ENCODE data around the gene CD2. TPM values are rescaled to one million over a fixed set of nuclear protein-coding genes. Genes with fewer than 3 reads are reported as not detected.

Gene CD2
- total RNA-seq, 1 donor from 2014 or later, result 11.4 TPM

- no peaks in the 10 kb centered on the region for H3K36me3 ChIP-seq
- no peaks in the 10 kb centered on the region for H3K9me3 ChIP-seq
- intact Hi-C loops (cut with DNase I), result loop anchor here (10.0 kb wide), 1 partner anchor 330 kb away; no protein-coding TSS in a partner anchor
- DNase-seq, result no peak
- TF ChIP-seq, protein P1, sequence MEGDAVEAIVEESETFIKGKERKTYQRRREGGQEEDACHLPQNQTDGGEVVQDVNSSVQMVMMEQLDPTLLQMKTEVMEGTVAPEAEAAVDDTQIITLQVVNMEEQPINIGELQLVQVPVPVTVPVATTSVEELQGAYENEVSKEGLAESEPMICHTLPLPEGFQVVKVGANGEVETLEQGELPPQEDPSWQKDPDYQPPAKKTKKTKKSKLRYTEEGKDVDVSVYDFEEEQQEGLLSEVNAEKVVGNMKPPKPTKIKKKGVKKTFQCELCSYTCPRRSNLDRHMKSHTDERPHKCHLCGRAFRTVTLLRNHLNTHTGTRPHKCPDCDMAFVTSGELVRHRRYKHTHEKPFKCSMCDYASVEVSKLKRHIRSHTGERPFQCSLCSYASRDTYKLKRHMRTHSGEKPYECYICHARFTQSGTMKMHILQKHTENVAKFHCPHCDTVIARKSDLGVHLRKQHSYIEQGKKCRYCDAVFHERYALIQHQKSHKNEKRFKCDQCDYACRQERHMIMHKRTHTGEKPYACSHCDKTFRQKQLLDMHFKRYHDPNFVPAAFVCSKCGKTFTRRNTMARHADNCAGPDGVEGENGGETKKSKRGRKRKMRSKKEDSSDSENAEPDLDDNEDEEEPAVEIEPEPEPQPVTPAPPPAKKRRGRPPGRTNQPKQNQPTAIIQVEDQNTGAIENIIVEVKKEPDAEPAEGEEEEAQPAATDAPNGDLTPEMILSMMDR (IDR thresholded peaks at IDR 0.05), result peak; percentile 82
- H3K4me1 ChIP-seq, result no peaks in the 10 kb centered on the region
- no peak overlapping the region for H3K27ac ChIP-seq
- H3K27me3 ChIP-seq, result no peaks in the 10 kb centered on the region
- ATAC-seq, result peak; percentile 63
- H3K4me3 ChIP-seq, result no peak overlapping the region
Observed at GRCh38 chr1:116724765-116725375, 29.4 kb upstream of the CD2 start.

DNA sequence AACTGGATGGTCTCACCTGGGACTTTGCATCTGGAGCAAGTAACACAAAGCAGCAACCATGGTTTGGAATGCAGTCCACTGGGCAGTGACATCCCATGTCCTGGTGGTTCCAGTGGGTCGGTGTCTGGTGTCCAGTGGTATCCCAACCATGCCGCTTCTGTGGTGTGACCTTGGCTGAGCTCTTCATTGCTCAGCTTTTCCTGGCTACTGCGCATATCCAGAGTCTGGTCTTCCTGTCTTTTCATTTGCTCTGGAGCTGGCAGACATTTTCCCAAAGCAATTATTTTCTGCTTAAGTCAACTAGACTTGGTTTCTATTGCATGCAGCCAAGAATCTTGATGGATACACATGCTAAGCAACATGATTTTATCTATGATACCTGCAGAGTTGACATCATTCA, 28.4 kb upstream of the CD2 start:
- no peaks in the 10 kb centered on the region for H3K36me3 ChIP-seq
- ATAC-seq (no peak), DNase-seq (no peak)
- no peak overlapping the region for H3K27ac ChIP-seq
- TF ChIP-seq, protein P1 (IDR thresholded peaks at IDR 0.05), result no peak
- intact Hi-C loops (cut with DNase I), result loop anchor here (10.0 kb wide), 1 partner anchor 329 kb away; no protein-coding TSS in a partner anchor
- no peaks in the 10 kb centered on the region for H3K9me3 ChIP-seq
- H3K4me1 ChIP-seq, result no peaks in the 10 kb centered on the region
- H3K4me3 ChIP-seq, result no peak overlapping the region
- H3K27me3 ChIP-seq, result no peaks in the 10 kb centered on the region

- no peaks in the 10 kb centered on the region for H3K4me1 ChIP-seq
- H3K9me3 ChIP-seq, result no peaks in the 10 kb centered on the region
- ATAC-seq (no peak), DNase-seq (no peak)
- H3K27me3 ChIP-seq, result no peaks in the 10 kb centered on the region
- H3K36me3 ChIP-seq, result no peaks in the 10 kb centered on the region
- TF ChIP-seq, protein P1 (IDR thresholded peaks at IDR 0.05), result no peak
- intact Hi-C loops (cut with DNase I), result loop anchor here (10.0 kb wide), 1 partner anchor 328 kb away; no protein-coding TSS in a partner anchor
- no peak overlapping the region for H3K4me3 ChIP-seq
- no peak overlapping the region for H3K27ac ChIP-seq
Observed at GRCh38 chr1:116726872-116727820, 27.1 kb upstream of the CD2 start.

DNA sequence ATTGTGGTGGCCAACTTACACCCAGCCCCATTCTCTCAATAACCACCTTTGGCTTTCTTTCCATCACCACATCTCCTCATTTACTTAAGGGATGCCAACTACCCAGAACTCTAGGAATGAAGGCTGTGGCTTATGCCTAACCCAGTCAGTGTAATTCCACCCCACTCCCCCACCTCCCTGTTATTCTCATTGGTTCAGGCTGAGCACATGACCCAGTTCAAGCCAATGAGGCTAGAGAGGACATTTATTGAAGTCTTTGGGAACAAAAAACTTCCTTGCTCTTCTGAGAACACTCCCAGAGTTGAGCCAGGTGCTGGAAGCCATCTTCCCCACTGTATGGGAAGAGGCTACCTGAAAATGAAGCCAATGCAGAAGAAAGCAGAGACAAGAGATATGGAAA, 22.8 kb upstream of the CD2 start:
- intact Hi-C loops (cut with DNase I), result no loop called here
- ATAC-seq, result no peak

DNA sequence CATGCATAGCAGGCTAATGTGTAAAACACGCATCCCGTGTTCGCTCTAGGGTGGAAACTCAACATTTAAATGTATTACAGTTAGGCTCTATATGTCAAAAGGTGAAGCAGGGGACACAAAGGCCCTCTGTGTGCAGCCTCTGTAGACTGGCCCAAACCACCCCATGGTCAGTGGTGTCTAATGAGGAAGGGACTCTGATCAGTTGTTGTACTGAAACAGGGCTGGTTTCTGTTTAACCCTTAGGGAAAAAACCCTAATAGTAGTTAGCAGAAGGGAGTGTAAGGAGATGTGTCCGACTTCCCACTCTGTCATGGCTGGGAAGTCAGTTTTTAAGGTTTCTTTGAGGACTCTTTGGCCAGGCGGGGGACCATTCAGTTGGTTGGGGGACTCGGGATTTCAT, 21.5 kb upstream of the CD2 start:
- TF ChIP-seq, protein P1 (IDR thresholded peaks at IDR 0.05), result no peak
- intact Hi-C loops (cut with DNase I), result no loop called here

More for the DNA sequence above, 22.8 kb upstream of the CD2 start:
- no peak for DNase-seq
- H3K9me3 ChIP-seq, result no peaks in the 10 kb centered on the region
- no peak overlapping the region for H3K4me3 ChIP-seq
- no peak overlapping the region for H3K27ac ChIP-seq
- TF ChIP-seq, protein P1 (IDR thresholded peaks at IDR 0.05), result no peak
- H3K27me3 ChIP-seq, result no peaks in the 10 kb centered on the region
- H3K4me1 ChIP-seq, result no peaks in the 10 kb centered on the region
- no peaks in the 10 kb centered on the region for H3K36me3 ChIP-seq

More for the DNA sequence above, 21.5 kb upstream of the CD2 start:
- H3K36me3 ChIP-seq, result no peaks in the 10 kb centered on the region
- H3K27ac ChIP-seq, result no peak overlapping the region
- H3K27me3 ChIP-seq, result no peaks in the 10 kb centered on the region
- H3K4me1 ChIP-seq, result no peaks in the 10 kb centered on the region
- no peak overlapping the region for H3K4me3 ChIP-seq
- no peaks in the 10 kb centered on the region for H3K9me3 ChIP-seq
- DNase-seq (no peak), ATAC-seq (no peak)
